GM21576 (cell line): ENCODE data around the gene TCF21.
"Not testable (repeated sequence)": the region's sequence is repeated elsewhere in the genome, so short reads cannot be mapped to it uniquely, and the experiment has no call there.

Experiments used
- ATAC-seq: cut with Tn5 transposase; IDR thresholded peaks from one replicate; pipeline ENCODE4 v1.9.1; 2021; ENCODE audit warnings: mild to moderate bottlenecking, moderate library complexity; ENCODE audit not compliant: unreplicated experiment

TCF21 gene

GRCh38 chr6:133888929-133889556, at the start of gene TCF21:
Gene TCF21, plus strand, starts transcription at chr6:133889113. Its CDS starts 285 bp downstream, at chr6:133889398.
- ATAC-seq: no peak

DNA sequence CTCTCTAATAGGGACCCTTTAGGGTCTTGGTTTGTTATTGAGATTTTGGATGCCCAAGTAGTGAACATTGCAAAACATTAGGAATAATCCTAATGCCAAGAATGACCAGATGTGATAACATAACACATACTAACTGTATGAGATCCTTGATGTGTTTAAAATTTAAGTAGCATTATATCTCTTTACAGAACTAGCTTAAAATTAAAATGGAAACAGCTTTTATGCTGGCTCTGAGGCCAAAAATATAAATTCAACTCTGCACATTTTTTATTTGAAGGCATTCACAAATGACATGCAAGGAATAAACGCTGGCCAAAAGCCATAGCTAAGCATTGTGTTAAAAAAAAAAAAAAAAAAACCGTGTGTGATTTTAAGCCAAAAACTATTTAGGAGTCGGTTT, 47.7 kb upstream of the TCF21 start:
- ATAC-seq: no peak

DNA sequence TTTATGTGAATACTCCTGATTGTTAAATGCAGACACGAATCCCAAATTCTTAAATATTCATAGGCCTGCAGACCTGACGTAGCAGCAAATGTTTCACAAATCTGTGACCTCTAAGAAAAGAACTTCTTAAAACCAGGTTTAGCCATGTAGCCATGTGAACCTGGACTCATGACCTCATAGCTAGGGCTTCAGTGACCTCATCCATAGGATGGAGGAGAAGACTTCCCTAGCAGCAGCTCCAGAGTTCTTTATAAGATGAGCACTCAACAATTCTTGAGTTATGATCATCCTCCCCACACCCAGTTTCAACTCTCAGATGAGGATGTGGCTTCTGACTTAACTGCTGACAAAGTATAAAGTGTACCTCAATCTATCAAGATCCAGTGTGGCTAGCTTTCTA, 45.8 kb upstream of the TCF21 start:
- ATAC-seq: no peak

- no peak for ATAC-seq
Measured at GRCh38 chr6:133844709-133845108, 44.2 kb upstream of the TCF21 start.

DNA sequence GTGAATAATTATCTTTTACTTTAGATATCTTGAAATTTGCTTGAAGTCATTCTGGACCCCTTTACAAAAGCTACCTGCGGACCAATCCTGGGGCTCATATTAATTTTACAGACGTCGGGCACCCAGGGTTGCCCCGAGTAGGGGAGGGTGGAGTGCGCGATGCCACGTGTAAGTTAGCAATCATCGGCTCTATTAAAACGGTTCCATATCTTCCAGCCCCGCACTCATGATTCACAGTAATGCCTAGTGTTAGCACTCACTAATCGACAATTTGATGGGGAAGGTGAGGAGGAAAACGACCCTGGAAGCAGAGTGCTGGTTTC, 34.9 kb upstream of the TCF21 start:
- ATAC-seq: no peak

DNA sequence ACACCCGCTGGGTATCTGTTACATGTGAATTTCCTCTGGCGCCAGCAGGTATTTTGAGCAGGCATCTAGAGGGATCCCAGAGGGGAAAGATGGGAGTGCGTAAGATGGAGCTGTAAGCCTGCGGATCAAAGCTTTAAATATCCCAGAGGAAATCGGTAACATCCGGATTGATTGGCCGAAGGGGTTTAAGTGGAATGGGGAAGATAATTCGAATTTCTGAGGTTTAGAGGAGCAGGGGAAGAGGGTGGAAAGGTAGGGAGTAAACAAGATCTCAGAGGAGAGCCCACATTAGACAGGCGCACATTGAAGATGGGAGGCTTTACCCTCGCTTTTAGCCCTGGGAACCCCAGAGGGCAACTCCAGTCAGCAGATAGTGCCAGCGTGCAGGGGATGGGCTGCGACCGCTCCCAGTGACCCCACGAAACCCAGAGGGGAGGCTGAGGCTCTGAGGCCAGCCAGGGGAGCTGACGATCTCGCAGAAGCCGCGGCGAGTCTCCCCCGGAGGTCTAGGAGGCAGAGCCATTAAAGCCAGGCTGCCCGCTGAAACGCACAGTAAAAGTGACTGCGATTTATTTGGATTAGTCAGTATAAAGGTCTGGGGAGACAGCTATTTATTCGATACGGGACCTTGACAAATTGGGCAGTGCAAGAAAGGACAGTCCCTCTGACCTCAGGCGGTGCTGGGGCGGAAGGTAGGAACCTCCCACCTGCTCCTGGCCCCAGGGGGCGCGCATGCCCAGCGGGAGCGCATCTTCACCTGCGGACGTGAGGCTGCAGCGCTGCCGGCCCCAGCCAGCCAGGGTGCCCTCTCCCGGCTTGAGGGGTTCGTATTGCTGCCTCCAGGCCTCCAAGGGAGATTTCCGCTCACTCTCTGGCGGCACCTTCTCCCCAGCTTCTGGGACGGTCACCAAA, 34.3 kb upstream of the TCF21 start:
- no peak for ATAC-seq

- no peak for ATAC-seq
Measured at GRCh38 chr6:133855276-133855990, 33.5 kb upstream of the TCF21 start.

DNA sequence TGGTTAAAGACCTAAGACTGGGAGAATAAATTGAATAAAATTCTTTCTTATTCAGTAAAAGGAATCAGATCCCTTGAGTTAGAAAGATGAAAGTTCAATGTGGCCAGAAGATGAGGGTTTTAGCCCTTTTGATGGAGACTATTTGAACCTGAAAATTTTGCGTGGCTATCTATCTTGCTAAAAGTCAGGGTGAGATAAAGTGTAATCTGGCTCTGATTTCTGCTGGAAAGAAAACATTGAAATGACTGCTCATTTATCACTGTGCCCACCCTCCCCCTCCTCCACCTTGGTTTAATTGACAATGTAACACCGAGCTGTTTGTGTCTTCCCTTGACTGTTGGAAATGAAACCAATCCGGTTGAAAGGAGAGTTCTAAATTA, 32.9 kb upstream of the TCF21 start:
- no peak for ATAC-seq

- ATAC-seq: no peak
Measured at GRCh38 chr6:133856911-133857310, 32.0 kb upstream of the TCF21 start.

DNA sequence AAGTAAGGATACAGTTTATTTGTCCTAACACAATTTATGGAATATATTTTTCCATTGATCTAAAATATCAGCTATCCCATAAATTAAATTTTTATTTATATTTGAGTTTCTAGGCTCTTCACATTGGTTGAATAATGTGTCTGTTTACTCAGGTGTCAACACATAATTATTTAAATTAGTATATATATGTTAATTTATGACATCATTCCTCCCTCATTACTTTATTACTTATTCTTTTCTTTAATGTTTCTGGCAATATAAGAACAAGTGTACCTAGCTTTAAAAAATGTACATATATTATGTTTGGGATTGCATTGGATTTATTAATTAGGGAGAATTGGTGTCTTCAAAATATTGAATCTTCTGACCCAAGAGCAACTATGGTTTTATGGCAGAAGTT, 31.2 kb upstream of the TCF21 start:
- ATAC-seq: no peak

GRCh38 chr6:133861337-133861736, 27.6 kb upstream of the TCF21 start:
- ATAC-seq: not testable (repeated sequence)

DNA sequence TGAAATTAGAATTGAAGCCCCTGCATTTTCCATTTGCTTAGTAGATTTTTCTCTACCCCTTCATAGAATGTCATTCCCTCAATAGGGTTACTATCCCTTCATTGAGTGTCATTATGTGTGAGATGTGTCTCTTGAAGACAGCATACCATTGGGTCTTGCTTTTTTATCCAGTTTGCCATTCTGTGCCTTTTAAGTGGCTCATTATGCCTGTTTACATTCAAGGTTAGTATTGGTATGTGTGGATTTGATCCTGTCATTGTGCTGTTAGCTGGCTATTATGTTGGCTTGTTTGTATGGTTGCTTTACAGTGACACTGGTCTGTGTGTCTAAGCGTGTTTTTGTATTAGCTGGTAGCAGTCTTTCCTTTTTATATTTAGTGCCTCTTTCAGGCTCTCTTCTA, 25.7 kb upstream of the TCF21 start:
- no peak for ATAC-seq

GRCh38 chr6:133865680-133866079, 23.2 kb upstream of the TCF21 start:
- no peak for ATAC-seq

DNA sequence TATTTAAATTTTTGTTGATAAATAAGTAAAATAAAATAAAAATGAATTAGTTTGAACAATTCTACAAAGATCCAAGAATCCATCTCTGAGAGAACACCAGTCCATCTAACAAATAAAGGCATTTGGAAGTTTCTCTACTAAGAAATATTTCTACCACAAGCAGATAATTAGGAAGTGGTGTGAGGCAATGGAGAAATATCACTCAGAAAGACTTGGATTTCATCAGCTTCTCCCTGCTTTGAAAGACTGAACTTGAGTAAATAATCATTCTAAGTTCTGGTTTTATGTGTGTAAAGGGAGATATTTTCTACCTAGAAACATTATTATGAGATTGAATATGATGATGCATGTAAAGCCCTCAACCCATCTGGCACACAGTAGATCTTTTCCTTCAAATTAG, 17.8 kb upstream of the TCF21 start:
- no peak for ATAC-seq

- no peak for ATAC-seq
Measured at GRCh38 chr6:133873538-133873937, 15.4 kb upstream of the TCF21 start.

GRCh38 chr6:133877116-133877515, 11.8 kb upstream of the TCF21 start:
- ATAC-seq: no peak

GRCh38 chr6:133880006-133880405, 8.9 kb upstream of the TCF21 start:
- no peak for ATAC-seq

GRCh38 chr6:133880896-133881295, 8.0 kb upstream of the TCF21 start:
- no peak for ATAC-seq

GRCh38 chr6:133886104-133886775, 2.7 kb upstream of the TCF21 start:
- ATAC-seq: no peak

DNA sequence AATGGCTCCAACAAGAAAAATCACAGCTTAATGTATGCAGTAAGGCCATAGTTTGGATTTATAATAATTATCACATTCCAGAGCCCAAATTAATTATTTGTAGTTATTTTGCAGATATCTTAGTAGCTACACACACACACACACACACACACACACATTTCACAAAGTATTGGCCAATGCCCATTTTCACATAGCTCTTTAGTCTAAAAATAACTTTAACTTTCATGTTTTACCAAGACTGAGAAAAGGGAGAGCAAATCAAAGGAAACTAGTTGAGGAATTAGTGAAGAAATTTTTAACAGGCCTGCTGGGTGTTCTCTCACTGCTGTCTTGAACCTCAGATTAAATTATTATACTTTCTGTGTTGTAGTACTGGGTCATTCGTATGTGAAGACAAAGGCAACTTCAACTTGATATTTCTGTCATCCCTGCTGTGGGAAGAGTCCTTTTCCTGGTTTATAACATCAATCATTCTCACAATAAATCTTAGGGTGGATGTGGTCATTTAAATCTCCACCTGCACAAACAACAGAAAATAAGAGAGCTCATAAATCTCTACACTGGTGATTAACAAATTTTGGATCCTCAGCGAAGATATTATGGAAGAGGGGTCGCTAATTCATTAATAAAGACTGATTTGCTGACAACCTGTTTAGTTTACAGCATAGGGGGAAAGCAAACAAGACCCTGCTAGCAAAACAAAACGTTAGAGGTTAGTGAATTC, 1.6 kb upstream of the TCF21 start:
- no peak for ATAC-seq

GRCh38 chr6:133887880-133888230, 1.1 kb upstream of the TCF21 start:
- no peak for ATAC-seq
